Heart left ventricle (tissue), 16 donors: ENCODE measurements around the gene CBLB. TPM values are rescaled to one million over a fixed set of nuclear protein-coding genes. Genes with fewer than 3 reads are reported as not detected.

Experiments
- ATAC-seq, 4 donors: fragments of 200-7000 bp; cut with Tn5 transposase; one replicate each; pipeline ENCODE4 v1.9.1; 2020 to 2022; ENCODE audit warnings: moderate library complexity in 4 of 4, mild to moderate bottlenecking in 3 of 4, moderate number of reproducible peaks in 1 of 4
- DNase-seq, 5 donors: peaks; one replicate each; pipeline ENCODE4 v3.0.0-alpha.2; 2020
- H3K27ac ChIP-seq, 12 donors: fragments of 200-600 bp; sonication (generic) in 4 of 12; one replicate each; pipeline versions ENCODE4 v1.5.0 to v1.8.0; 2016 to 2022; ENCODE audit warnings: mild to moderate bottlenecking in 2 of 12
- H3K27me3 ChIP-seq, 9 donors: fragments of 200-600 bp; sonication (generic) in 2 of 9; one replicate each; pipeline versions ENCODE4 v1.5.1 to v1.8.0; 2016 to 2022; ENCODE audit warnings: mild to moderate bottlenecking in 3 of 9
- H3K36me3 ChIP-seq, 9 donors: fragments of 200-600 bp; sonication (generic) in 2 of 9; one replicate each; pipeline versions ENCODE4 v1.5.0 to v1.8.0; 2018 to 2022; ENCODE audit warnings: mild to moderate bottlenecking in 2 of 9
- H3K4me1 ChIP-seq, 12 donors: fragments of 200-600 bp; sonication (generic) in 4 of 12; one replicate each; pipeline versions ENCODE4 v1.5.0 to v1.8.0; 2016 to 2022; ENCODE audit warnings: mild to moderate bottlenecking in 3 of 12
- H3K4me3 ChIP-seq, 12 donors: fragments of 200-600 bp; sonication (generic) in 4 of 12; one replicate each; pipeline versions ENCODE4 v1.5.0 to v1.8.0; 2017 to 2022; ENCODE audit warnings: mild to moderate bottlenecking in 9 of 12, moderate library complexity in 4 of 12
- H3K9me3 ChIP-seq, 12 donors: fragments of 200-600 bp; sonication (generic) in 4 of 12; one replicate each; pipeline versions ENCODE4 v1.5.0 to v1.8.0; 2016 to 2022; ENCODE audit warnings: mild to moderate bottlenecking in 1 of 12
- CTCF ChIP-seq, 12 donors: fragments of 200-600 bp; sonication (generic) in 4 of 12; IDR thresholded peaks; one replicate each; pipeline versions ENCODE4 v1.5.0 to v1.8.0; 2018 to 2022; ENCODE audit warnings: antibody characterized with exemption in 12 of 12, mild to moderate bottlenecking in 5 of 12
- POLR2A ChIP-seq, 2 donors: fragments of 450-650 bp; IDR thresholded peaks; one replicate each; pipeline ENCODE4 v1.6.1; 2017; ENCODE audit warnings: antibody characterized with exemption in 2 of 2, mild to moderate bottlenecking in 2 of 2, moderate library complexity in 2 of 2
- WGBS, 4 donors: extraction: QIAGEN DNeasy Blood & Tissue Kit in 2 of 4; methylation state at CpG; one replicate each; pipeline versions ENCODE4 v1.1.5 to v1.1.7; 2013 to 2018; 5-methylcytosine and 5-hydroxymethylcytosine counted together
- intact Hi-C, 10 donors: fragments of 100-400 bp; cut with DNase I; formaldehyde crosslinking; loops; one replicate each; pipeline versions ENCODE4 v1.11.1 to v1.14.2; 2022
- polyA plus RNA-seq, 2 donors: library from polyadenylated mRNA; stranded (reverse); fragments of 200-250 nt; gene quantifications; one replicate each; pipeline ENCODE4 v1.2.3, GENCODE V29; 2013
- total RNA-seq, 9 donors: library from RNA; depleted of rRNA in 2 of 9; stranded (reverse); fragments of >200 nt in 2 of 9; fragmentation: NEBNext Ultra II Directional in 3 of 9; extraction: Animal tissue kit (Norgen Biotek cat#: 25700) in 3 of 9; gene quantifications; one replicate each; pipeline versions ENCODE4 v1.1.0 to v1.2.4, GENCODE V29; 2016 to 2023
- donor health status: ischemic (EF 13 %, LVEDD 7.1; RV severe dilation, severe dysfunction).
- donor health status: healthy with polysubstance abuse.
- donor health status: DM: no; HTN: yes; CAD: no.
- donor health status: DM: no; HTN: no; CAD: no.
- donor health status: ischemic (EF 25% LVEDD 6.9; RV normal size, moderate dysfunction).
- donor health status: ischemic (EF 25% LVEDD 5.7; RV mildly dilated, moderate dysfunction).
- donor health status: healthy.
- donor health status: DM: yes; HTN: yes; CAD: no.
- donor health status: ischemic (EF 35%, LVEDD 5.7; RV mildly dilated, moderate dysfunction).
- donor health status: nonischemic (EF 11% LVEDD 7.7; RV severe dilation, severe dysfunction).
- donor health status: DM: yes; HTN: yes; CAD: no.
- donor health status: PGD.
- donor health status: ischemic (EF 29% LVEDD 5.4; RV normal size, mild dysfunction).
- donor health status: nonischemic (EF 23%, LVEDD 6.1; RV moderate dilation, normal function).

The CBLB gene
- total and polyA plus RNA-seq, 11 donors, result 18.6 to 74.4 (median 42.3) TPM

GRCh38 chr3:105862217-105862616, 6.6 kb downstream of the CBLB start:
- WGBS, 4 donors, result 78 to 85% (median 82%) methylated on average over 3 of the region's 3 CpGs

GRCh38 chr3:105860641-105861040, 8.2 kb downstream of the CBLB start:
- no peak for DNase-seq
- Histone ChIP-seq H3K27ac (peak overlapping the region in 10 of 12 donors; percentile 3 to 55 (median 34)), H3K4me1 (peaks cover 0 to 88% (median 72%) of the 10 kb centered on the region in 12 donors), H3K9me3 (no peaks in the 10 kb centered on the region), H3K27me3 (no peaks in the 10 kb centered on the region), H3K4me3 (no peak overlapping the region), H3K36me3 (peaks cover 0 to 56% (median 28%) of the 10 kb centered on the region in 9 donors)
- peak in 3 of 4 donors; percentile 38 to 48 (median 43) for ATAC-seq
- intact Hi-C loops, result loop anchor here in 7 of 10 donors (2.0 to 10.0 kb wide), 10 partner anchors 33 to 754 kb away; no protein-coding TSS in a partner anchor
- 10 to 18% (median 14%) methylated on average over 1 of the region's 1 CpG for WGBS, 4 donors
- TF ChIP-seq CTCF (IDR thresholded peaks at IDR 0.05) (no peak), POLR2A (IDR thresholded peaks at IDR 0.05) (no peak)

More at GRCh38 chr3:105862217-105862616, 6.6 kb downstream of the CBLB start:
- no peak for TF ChIP-seq POLR2A (IDR thresholded peaks at IDR 0.05)
- TF ChIP-seq CTCF (IDR thresholded peaks at IDR 0.05), result no peak
- no peaks in the 10 kb centered on the region for H3K27me3 ChIP-seq
- H3K36me3 ChIP-seq, result peaks cover 0 to 56% (median 26%) of the 10 kb centered on the region in 9 donors
- no peak for DNase-seq
- intact Hi-C loops, result loop anchor here in 7 of 10 donors (5.0 to 10.0 kb wide), 9 partner anchors 35 to 753 kb away; no protein-coding TSS in a partner anchor
- ATAC-seq, result no peak
- peak overlapping the region in 2 of 12 donors; percentile 4 to 7 for H3K4me3 ChIP-seq
- peak overlapping the region in 1 of 12 donors; percentile 23 for H3K27ac ChIP-seq
- peaks cover 0 to 94% (median 75%) of the 10 kb centered on the region in 12 donors for H3K4me1 ChIP-seq
- H3K9me3 ChIP-seq, result no peaks in the 10 kb centered on the region

GRCh38 chr3:105858017-105858416, 10.8 kb downstream of the CBLB start:
- Histone ChIP-seq H3K36me3 (peaks cover 0 to 53% (median 39%) of the 10 kb centered on the region in 9 donors), H3K4me1 (peaks cover 0 to 62% (median 48%) of the 10 kb centered on the region in 12 donors), H3K4me3 (no peak overlapping the region), H3K27ac (peak overlapping the region in 4 of 12 donors; percentile 1 to 13 (median 7)), H3K27me3 (no peaks in the 10 kb centered on the region), H3K9me3 (no peaks in the 10 kb centered on the region)
- ATAC-seq (peak in 3 of 4 donors; percentile 36 to 67 (median 56)), DNase-seq (peak in 1 of 5 donors; percentile 17)
- TF ChIP-seq POLR2A (IDR thresholded peaks at IDR 0.05), result no peak
- TF ChIP-seq CTCF (IDR thresholded peaks at IDR 0.05), result no peak
- 62 to 86% (median 64%) methylated on average over 3 of the region's 3 CpGs for WGBS, 4 donors
- intact Hi-C loops, result no loop called here

GRCh38 chr3:105857601-105858000, 11.2 kb downstream of the CBLB start:
- ATAC-seq (peak in 1 of 4 donors; percentile 7), DNase-seq (no peak)
- Histone ChIP-seq H3K4me3 (no peak overlapping the region), H3K36me3 (peaks cover 0 to 57% (median 42%) of the 10 kb centered on the region in 9 donors), H3K9me3 (no peaks in the 10 kb centered on the region), H3K27me3 (no peaks in the 10 kb centered on the region), H3K4me1 (peaks cover 0 to 57% (median 45%) of the 10 kb centered on the region in 12 donors), H3K27ac (peak overlapping the region in 3 of 12 donors; percentile 1 to 13 (median 2))
- 84 to 96% (median 87%) methylated on average over 1 of the region's 1 CpG for WGBS, 4 donors
- intact Hi-C loops, result no loop called here
- TF ChIP-seq CTCF (IDR thresholded peaks at IDR 0.05), result no peak
- no peak for TF ChIP-seq POLR2A (IDR thresholded peaks at IDR 0.05)
